Common myeloid progenitor, CD34-positive (primary cell): ENCODE data around the gene NDC80.
A peak's percentile ranks its signal among the peaks of the same experiment; 100 is the strongest.

Source experiments
- CTCF ChIA-PET: fragments of 350-600 bp; sonication (Branson Sonifier 250); formaldehyde crosslinking; loops from one replicate; lab custom pipeline; 2021; ENCODE audit warnings: antibody characterized with exemption; lab: Charles Lee
- POLR2A ChIA-PET: fragments of 350-600 bp; sonication (Branson Sonifier 250); formaldehyde crosslinking; loops from one replicate; lab custom pipeline; 2021; ENCODE audit warnings: antibody characterized with exemption; lab: Charles Lee
- DNase-seq, 3 donors: peaks; one replicate each; pipeline versions ENCODE4 v3.0.0 to v3.0.0-alpha.2; 2013
- H3K27ac ChIP-seq, 2 experiments: 1 replicate in 1 of 2; 2 replicates in 1 of 2; pipeline ENCODE4 v1.7.0; 2013; ENCODE audit warnings: inconsistent platforms in 2 of 2, low read length in 2 of 2, mild to moderate bottlenecking in 2 of 2, low read depth in 1 of 2, moderate library complexity in 1 of 2; ENCODE audit not compliant: severe bottlenecking in 2 of 2, insufficient read depth in 1 of 2, poor library complexity in 1 of 2
- H3K27me3 ChIP-seq, 5 experiments: replicated peaks in 2 of 5; 1 replicate in 3 of 5; 2 replicates in 2 of 5; pipeline versions ENCODE4 v1.6.1 to v1.7.0; 2013; ENCODE audit warnings: low read length in 4 of 5, mild to moderate bottlenecking in 2 of 5, moderate library complexity in 2 of 5, inconsistent platforms in 1 of 5; ENCODE audit not compliant: insufficient read depth in 5 of 5, control insufficient read depth in 4 of 5
- H3K36me3 ChIP-seq, 4 experiments: 1 replicate in 2 of 4; 2 replicates in 2 of 4; pipeline versions ENCODE4 v1.6.1 to v1.7.0; 2013; ENCODE audit warnings: low read length in 3 of 4, control low read depth in 1 of 4, mild to moderate bottlenecking in 1 of 4; ENCODE audit not compliant: control insufficient read depth in 4 of 4, insufficient read depth in 4 of 4
- H3K4me1 ChIP-seq, 4 experiments: 1 replicate in 3 of 4; 2 replicates in 1 of 4; pipeline versions ENCODE4 v1.6.1 to v1.7.1; 2013; ENCODE audit warnings: low read length in 3 of 4, mild to moderate bottlenecking in 3 of 4, control low read depth in 1 of 4, inconsistent platforms in 1 of 4, moderate library complexity in 1 of 4; ENCODE audit not compliant: control insufficient read depth in 4 of 4, insufficient read depth in 4 of 4; ENCODE audit errors: control extremely low read depth in 1 of 4
- H3K4me3 ChIP-seq, 7 experiments: 1 replicate in 4 of 7; 2 replicates in 3 of 7; pipeline versions ENCODE4 v1.5.1 to v1.7.0; 2013; ENCODE audit warnings: mild to moderate bottlenecking in 7 of 7, low read length in 6 of 7, moderate library complexity in 6 of 7, inconsistent platforms in 2 of 7, low read depth in 2 of 7, control low read depth in 1 of 7; ENCODE audit not compliant: insufficient read depth in 4 of 7, control insufficient read depth in 1 of 7; ENCODE audit errors: extremely low read depth in 1 of 7
- H3K9me3 ChIP-seq, 5 experiments: 1 replicate in 4 of 5; 2 replicates in 1 of 5; pipeline versions ENCODE4 v1.6.1 to v1.7.1; 2013; ENCODE audit warnings: low read length in 4 of 5, mild to moderate bottlenecking in 2 of 5, inconsistent platforms in 1 of 5, low read depth in 1 of 5, moderate library complexity in 1 of 5; ENCODE audit not compliant: control insufficient read depth in 4 of 5, insufficient read depth in 2 of 5; ENCODE audit errors: control extremely low read depth in 1 of 5
- WGBS: methylation state at CpG from one replicate; pipeline ENCODE4 v1.1.5; 2013; ENCODE audit not compliant: insufficient coverage; 5-methylcytosine and 5-hydroxymethylcytosine counted together

The NDC80 gene

DNA sequence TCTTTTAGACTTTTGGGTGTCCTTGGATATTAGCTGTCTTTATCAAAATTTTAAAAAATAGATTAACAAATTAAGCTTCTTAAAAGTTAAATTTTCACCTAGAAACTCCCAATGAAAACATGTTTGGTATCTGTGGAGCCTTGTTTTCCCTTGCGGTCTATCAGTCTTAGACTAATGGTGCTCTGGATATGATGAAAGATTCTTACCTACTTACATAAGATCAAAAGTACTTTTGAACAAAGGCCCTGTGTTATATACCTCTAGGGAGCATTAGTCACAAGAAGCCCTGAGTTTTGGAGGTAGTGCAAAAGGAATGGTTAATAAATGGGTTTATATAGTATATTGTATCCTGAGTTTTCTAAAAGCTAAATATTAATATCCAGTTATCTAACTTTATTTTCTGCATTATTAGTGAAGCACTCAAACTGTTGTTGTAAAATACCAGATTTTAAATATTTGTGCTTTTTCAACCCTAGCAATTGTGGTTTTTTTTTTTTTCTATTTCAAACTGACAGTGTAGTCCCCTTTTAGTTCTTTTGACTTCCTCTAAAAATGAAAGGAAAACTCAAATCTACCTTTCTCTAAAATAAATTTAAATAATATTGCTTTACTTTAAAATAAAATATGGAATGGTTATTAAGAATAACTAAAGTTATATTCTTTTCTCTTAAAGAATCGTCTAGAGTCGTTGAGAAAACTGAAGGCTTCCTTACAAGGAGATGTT, 18.1 kb downstream of the NDC80 start:
- Histone ChIP-seq H3K27ac (peak overlapping the region; percentile 9 to 13), H3K9me3 (no peaks in the 10 kb centered on the region), H3K36me3 (peaks cover 7 to 64% (median 25%) of the 10 kb centered on the region in 4 experiments), H3K4me1 (peaks cover 0 to 6% (median 0%) of the 10 kb centered on the region in 4 experiments), H3K4me3 (peak overlapping the region in 1 of 7 experiments; percentile 2), H3K27me3 (no peaks in the 10 kb centered on the region)
- POLR2A ChIA-PET: interaction anchor here (0.6 to 1.3 kb wide), 2 partner anchors 18 to 111 kb away, joined by 3 read pairs; partner anchors contain the start of genes METTL4 and NDC80
- no peak for DNase-seq
- CTCF ChIA-PET: interaction anchor here (0.8 kb wide), 1 partner anchor 15 kb away, joined by 3 read pairs; no protein-coding TSS in a partner anchor
- 71% methylated on average over 1 of the region's 3 CpGs for WGBS

DNA sequence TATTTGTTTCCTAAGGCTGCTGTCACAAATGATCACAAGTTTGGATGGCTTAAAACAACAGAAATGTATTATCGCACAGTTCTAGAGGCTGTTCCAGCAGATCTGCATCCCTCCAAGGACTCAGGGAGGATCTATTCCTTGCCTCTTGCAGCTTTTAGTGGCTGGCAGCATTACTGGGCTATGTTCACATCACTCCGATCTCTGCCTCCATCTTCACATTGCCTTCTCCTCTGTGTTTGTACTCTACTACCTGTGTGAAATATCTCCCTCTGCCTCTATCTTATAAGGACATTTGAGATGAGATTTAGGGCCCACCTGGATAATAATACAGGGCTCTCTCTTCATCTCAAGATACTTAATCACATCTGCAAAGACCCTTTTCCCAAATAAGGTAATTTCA, 18.9 kb downstream of the NDC80 start:
- no peak for DNase-seq
- H3K27ac ChIP-seq: no peak overlapping the region
- peaks cover 0 to 6% (median 0%) of the 10 kb centered on the region in 4 experiments for H3K4me1 ChIP-seq
- WGBS: 100% methylated on average over 1 of the region's 2 CpGs
- H3K36me3 ChIP-seq: peaks cover 8 to 62% (median 23%) of the 10 kb centered on the region in 4 experiments
- H3K27me3 ChIP-seq: no peaks in the 10 kb centered on the region
- POLR2A ChIA-PET: no interaction called here
- CTCF ChIA-PET: no interaction called here
- H3K4me3 ChIP-seq: peak overlapping the region in 1 of 7 experiments; percentile 2
- no peaks in the 10 kb centered on the region for H3K9me3 ChIP-seq

DNA sequence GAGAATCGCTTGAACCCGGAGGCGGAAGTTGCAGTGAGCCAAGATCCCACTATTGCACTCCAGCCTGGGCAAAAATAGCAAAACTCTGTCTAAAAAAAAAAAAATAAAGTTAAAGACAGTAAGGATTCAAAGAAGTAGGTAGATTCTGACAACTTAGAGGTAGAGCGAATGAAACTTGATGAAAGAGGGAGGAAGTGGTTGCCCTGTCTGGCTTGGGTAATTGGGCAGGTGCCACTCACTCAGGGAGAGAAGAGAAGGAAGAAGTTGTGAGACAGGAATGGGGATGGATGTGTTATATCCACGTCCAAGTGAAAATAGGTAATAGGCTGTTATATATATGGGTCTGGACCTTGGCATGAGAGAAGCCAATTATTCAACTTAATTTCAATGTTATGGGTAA, 26.3 kb downstream of the NDC80 start:
- 88% methylated on average over 1 of the region's 5 CpGs for WGBS
- no peak for DNase-seq

GRCh38 chr18:2602844-2603243, 31.5 kb downstream of the NDC80 start:
- Histone ChIP-seq H3K36me3 (peaks cover 3 to 41% (median 13%) of the 10 kb centered on the region in 4 experiments), H3K27me3 (no peaks in the 10 kb centered on the region), H3K27ac (no peak overlapping the region), H3K4me1 (peaks cover 5 to 22% (median 15%) of the 10 kb centered on the region in 4 experiments), H3K4me3 (no peak overlapping the region), H3K9me3 (no peaks in the 10 kb centered on the region)
- ChIA-PET CTCF (interaction anchor here (0.7 kb wide), 1 partner anchor 48 kb away, joined by 4 read pairs; no protein-coding TSS in a partner anchor), POLR2A (no interaction called here)
- DNase-seq: no peak

More for the DNA sequence above, 26.3 kb downstream of the NDC80 start:
- ChIA-PET POLR2A (no interaction called here), CTCF (no interaction called here)
- no peak overlapping the region for H3K27ac ChIP-seq
- peaks cover 8 to 47% (median 24%) of the 10 kb centered on the region in 4 experiments for H3K36me3 ChIP-seq
- H3K4me1 ChIP-seq: no peaks in the 10 kb centered on the region
- no peaks in the 10 kb centered on the region for H3K9me3 ChIP-seq
- no peak overlapping the region for H3K4me3 ChIP-seq
- no peaks in the 10 kb centered on the region for H3K27me3 ChIP-seq

DNA sequence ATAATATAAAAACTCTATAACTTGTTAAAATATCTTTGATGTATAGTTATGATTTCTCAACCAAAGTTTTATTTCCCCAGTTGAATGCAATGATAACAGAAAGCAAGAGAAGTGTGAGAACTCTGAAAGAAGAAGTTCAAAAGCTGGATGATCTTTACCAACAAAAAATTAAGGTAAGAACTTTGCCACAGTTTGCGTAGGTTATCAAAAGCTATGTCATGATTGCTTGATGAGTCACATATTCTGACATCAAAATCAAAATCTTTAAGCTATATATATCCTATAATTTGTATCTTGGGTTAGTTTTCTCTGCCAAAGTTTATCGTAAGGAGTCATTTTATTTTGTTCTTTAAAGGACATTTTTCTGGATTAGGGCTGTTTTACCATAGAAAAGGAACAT, 35.0 kb downstream of the NDC80 start:
- Histone ChIP-seq H3K4me1 (peaks cover 5 to 24% (median 17%) of the 10 kb centered on the region in 4 experiments), H3K36me3 (peaks cover 2 to 46% (median 8%) of the 10 kb centered on the region in 4 experiments), H3K27me3 (no peaks in the 10 kb centered on the region), H3K27ac (peak overlapping the region; percentile 61 to 80), H3K4me3 (peak overlapping the region in 2 of 7 experiments; percentile 42 to 54), H3K9me3 (no peaks in the 10 kb centered on the region)
- peak; percentile 16 to 67 (median 54) for DNase-seq
- WGBS: no CpG with 5 or more reads among the region's 2 CpGs
- CTCF ChIA-PET: interaction anchor here (0.8 to 1.7 kb wide), 5 partner anchors 9 to 59 kb away, joined by 3 to 8 read pairs (median 4); no protein-coding TSS in a partner anchor
- POLR2A ChIA-PET: interaction anchor here (1.8 kb wide), 1 partner anchor 49 kb away, joined by 6 read pairs; the partner anchor contains the start of gene SMCHD1

- CTCF ChIA-PET: no interaction called here
- Histone ChIP-seq H3K4me1 (peaks cover 5 to 22% (median 17%) of the 10 kb centered on the region in 4 experiments), H3K27ac (no peak overlapping the region), H3K27me3 (no peaks in the 10 kb centered on the region), H3K4me3 (no peak overlapping the region), H3K36me3 (peaks cover 2 to 48% (median 6%) of the 10 kb centered on the region in 4 experiments), H3K9me3 (no peaks in the 10 kb centered on the region)
- WGBS: 100% methylated on average over 1 of the region's 2 CpGs
- no peak for DNase-seq
- POLR2A ChIA-PET: no interaction called here
Measured at GRCh38 chr18:2609604-2610003, 38.2 kb downstream of the NDC80 start.

DNA sequence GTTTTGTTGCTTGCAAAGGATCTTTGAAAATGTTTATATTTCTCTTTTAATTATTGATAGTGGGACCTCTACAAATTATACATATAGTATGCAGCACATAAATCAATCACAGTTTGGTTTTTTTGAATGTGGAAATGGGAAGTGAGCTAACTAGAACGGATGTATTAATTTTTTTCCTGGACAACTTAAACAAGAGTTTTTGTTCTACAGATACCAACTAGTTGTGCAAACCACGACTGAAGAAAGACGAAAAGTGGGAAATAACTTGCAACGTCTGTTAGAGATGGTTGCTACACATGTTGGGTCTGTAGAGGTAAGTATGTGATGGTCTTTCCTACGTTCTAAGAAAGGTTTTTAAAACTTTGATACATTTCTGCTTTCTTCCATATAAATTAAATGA, 39.2 kb downstream of the NDC80 start:
- ChIA-PET CTCF (no interaction called here), POLR2A (no interaction called here)
- H3K4me3 ChIP-seq: no peak overlapping the region
- H3K36me3 ChIP-seq: peaks cover 7 to 57% (median 10%) of the 10 kb centered on the region in 4 experiments
- H3K27ac ChIP-seq: no peak overlapping the region
- H3K27me3 ChIP-seq: no peaks in the 10 kb centered on the region
- H3K4me1 ChIP-seq: peaks cover 0 to 15% (median 9%) of the 10 kb centered on the region in 4 experiments
- WGBS: 0% methylated on average over 2 of the region's 5 CpGs
- DNase-seq: peak in 1 of 3 donors; percentile 27
- no peaks in the 10 kb centered on the region for H3K9me3 ChIP-seq
